Measurements from ENCODE around the gene DDIT4.
A peak's percentile ranks its signal among the peaks of the same experiment; 100 is the strongest.
"Not testable (repeated sequence)": the region's sequence is repeated elsewhere in the genome, so short reads cannot be mapped to it uniquely, and the experiment has no call there.

DDIT4 gene

DNA sequence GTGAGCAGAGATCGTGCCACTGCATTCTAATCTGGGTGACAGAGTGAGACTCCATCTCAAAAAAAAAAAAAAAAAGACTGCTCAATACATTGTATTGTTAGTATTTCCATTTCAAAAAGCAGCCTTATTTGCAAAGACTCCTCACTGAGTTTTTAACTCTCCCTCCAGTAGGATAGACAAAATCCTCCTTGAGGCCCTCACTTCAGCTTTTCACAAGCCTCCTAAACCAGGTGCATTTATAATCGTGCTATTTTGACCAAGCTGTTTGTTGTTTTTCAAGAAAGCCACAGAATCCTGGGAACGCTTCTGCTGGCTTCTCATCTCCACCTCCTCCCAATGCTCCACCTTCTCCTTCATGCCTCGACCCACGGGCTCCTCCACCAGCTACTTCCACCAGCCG lies 6.3 kb upstream of the DDIT4 start:
- H3K27me3 Mint-ChIP-seq: peaks cover 19% of the 10 kb centered on the region
- H3K4me3 Mint-ChIP-seq: no peak overlapping the region
- H3K9me3 Mint-ChIP-seq: no peaks in the 10 kb centered on the region
- no peaks in the 10 kb centered on the region for H3K36me3 Mint-ChIP-seq (ENCODE audit: low read depth)
- no peak overlapping the region for H3K27ac Mint-ChIP-seq
- intact Hi-C loops (cut with micrococcal nuclease): no loop called here
- H3K4me1 Mint-ChIP-seq (ENCODE audit: low read depth): peaks cover 8% of the 10 kb centered on the region

DNA sequence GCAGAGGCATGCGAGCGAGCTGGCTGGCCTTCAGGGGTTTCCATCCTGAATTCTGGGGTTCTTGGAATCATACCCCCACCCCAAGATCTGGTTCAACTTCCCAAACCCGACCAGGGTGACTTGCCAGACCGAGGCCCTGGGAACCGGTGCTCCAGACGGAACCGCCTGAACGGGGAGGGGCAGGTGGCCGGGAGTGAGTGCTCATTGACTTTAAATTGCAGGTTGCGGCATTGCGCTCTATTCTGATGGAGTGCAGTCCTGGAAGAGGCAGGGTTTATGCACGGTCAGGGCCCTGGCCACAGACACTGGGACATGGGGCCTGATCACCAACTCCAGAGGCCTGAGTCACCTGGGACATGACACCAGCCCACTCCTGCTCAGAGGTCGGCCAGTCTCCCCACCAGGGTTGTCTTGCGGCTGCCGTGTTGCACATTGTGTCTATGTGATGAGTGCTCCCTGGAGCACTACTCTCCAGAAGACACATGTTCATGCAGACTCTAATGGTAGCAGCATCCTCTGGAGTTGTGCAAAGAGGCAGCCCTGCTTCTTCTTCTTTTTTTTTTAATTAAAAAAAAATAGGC lies 5.8 kb upstream of the DDIT4 start:
- H3K4me1 Mint-ChIP-seq (ENCODE audit: low read depth): peaks cover 13% of the 10 kb centered on the region
- intact Hi-C loops (cut with micrococcal nuclease): no loop called here
- no peak overlapping the region for H3K27ac Mint-ChIP-seq
- H3K27me3 Mint-ChIP-seq: peaks cover 23% of the 10 kb centered on the region
- H3K4me3 Mint-ChIP-seq: no peak overlapping the region
- H3K36me3 Mint-ChIP-seq (ENCODE audit: low read depth): no peaks in the 10 kb centered on the region
- H3K9me3 Mint-ChIP-seq: no peaks in the 10 kb centered on the region

DNA sequence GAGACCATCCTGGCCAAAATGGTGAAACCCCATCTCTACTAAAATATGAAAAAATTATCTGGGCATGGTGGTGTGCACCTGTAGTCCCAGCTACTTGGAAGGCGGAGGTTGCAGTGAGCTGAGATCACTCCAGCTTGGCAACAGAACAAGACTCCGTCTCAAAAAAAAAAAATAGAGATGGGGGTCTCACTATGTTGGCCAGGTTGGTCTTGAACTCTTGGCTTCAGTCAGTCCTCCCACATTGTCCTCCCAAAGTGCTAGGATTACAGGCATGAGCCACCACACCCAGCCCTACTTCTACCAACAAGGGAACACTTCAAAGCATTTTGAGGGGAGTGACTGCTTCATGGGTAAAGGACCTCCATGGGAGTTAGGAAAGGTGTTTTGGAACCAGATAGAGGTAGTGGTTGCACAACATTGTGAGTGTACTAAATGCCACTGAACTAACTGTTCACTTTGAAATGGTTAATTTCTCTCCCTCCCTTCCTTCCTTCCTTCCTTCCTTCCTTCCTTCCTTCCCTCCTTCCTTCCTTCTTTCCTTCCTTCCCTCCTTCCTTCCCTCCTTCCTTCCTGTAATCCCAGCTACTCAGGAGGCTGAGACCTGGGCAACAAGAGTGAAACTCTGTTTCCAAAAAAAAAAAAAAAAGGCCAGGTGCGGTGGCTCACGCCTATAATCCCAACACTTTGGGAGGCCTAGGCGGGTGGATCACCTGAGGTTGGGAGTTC lies 5.1 kb upstream of the DDIT4 start:
- H3K27ac Mint-ChIP-seq; H3K36me3 Mint-ChIP-seq (ENCODE audit: low read depth); intact Hi-C loops (cut with micrococcal nuclease); H3K9me3 Mint-ChIP-seq; H3K4me3 Mint-ChIP-seq: not testable (repeated sequence)
- Mint-ChIP-seq H3K4me1 (ENCODE audit: low read depth) (peaks cover 20% of the 10 kb centered on the region), H3K27me3 (peaks cover 22% of the 10 kb centered on the region)

DNA sequence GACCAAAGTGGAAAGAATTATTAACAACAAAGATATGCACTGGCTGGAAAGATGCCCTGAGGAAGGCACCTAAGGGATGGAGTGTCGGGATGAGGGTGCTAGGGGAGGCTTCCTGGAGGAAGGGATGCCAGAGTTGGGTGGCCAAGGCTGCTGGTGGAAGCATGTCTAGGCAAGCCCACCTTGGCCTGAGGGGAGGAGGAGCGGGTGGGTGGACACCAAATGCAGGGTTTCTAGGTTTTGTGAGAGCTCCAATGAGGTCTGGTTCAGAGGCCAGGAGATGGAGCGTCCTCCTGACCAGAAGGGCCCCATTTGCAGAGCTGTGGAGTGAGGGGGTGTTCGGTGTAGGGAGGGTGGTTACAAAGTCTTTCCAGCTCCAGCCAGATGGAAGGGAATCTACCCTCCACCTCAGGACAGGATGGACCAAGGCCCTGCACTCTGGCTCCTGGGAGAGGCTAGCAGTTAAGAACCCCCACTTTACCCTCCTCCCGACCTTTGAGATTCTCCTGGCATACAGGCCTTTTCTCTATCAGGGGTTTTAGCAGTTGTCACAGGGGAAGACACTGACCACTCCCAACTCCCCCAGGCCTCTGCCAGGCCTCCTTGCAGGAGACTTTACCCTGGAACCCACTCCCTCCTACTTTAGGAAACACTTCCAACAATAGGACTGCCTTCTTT lies 3.0 kb upstream of the DDIT4 start:
- no peak overlapping the region for H3K27ac Mint-ChIP-seq
- intact Hi-C loops (cut with micrococcal nuclease): loop anchor here (5.0 kb wide), 1 partner anchor 67 kb away; no protein-coding TSS in a partner anchor
- peaks cover 15% of the 10 kb centered on the region for H3K27me3 Mint-ChIP-seq
- no peaks in the 10 kb centered on the region for H3K9me3 Mint-ChIP-seq
- H3K4me3 Mint-ChIP-seq: no peak overlapping the region
- peaks cover 38% of the 10 kb centered on the region for H3K4me1 Mint-ChIP-seq (ENCODE audit: low read depth)
- H3K36me3 Mint-ChIP-seq (ENCODE audit: low read depth): peaks cover 26% of the 10 kb centered on the region

DNA sequence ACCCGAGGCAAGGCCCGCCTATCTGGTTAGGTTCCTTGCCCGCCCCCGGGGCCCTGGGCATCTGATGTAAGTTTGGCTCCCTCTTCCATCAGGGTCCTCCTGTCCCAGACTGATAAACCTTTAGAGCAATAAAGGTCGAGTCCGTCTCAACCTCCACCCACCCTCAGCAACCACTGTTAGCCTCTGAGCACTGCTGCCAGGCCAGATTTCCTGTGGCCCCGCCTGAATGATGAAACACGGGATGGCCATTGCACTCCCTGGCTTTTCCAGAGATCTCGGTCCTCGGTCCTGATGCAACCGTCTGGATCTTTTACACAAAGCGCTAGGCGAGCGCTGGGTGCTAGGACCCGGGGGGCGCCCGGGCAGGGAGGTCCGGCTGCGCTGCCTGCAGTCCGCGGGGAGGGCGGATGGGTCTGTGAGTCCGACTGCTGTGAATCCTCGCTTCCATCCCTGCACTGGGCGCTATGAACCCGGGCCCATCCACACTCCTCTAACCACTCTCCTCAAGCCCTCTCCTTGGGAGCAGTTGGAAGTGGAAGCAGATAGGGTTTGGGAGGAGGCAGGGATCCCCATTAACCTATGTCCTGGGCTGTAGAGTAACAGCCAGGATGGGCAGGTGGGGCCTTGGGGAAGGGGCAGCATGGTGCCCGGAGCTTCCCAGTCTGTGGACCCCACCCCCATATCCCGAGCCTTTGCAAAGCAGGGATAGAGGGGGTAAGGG lies 875 bp upstream of the DDIT4 start:
- intact Hi-C loops (cut with micrococcal nuclease): loop anchor here (1.0 to 5.0 kb wide), 3 partner anchors 16 to 64 kb away; no protein-coding TSS in a partner anchor
- peak overlapping the region; percentile 71 for H3K27ac Mint-ChIP-seq
- H3K4me1 Mint-ChIP-seq (ENCODE audit: low read depth): peaks cover 52% of the 10 kb centered on the region
- no peaks in the 10 kb centered on the region for H3K9me3 Mint-ChIP-seq
- H3K4me3 Mint-ChIP-seq: peak overlapping the region; percentile 93
- H3K36me3 Mint-ChIP-seq (ENCODE audit: low read depth): peaks cover 28% of the 10 kb centered on the region
- peaks cover 13% of the 10 kb centered on the region for H3K27me3 Mint-ChIP-seq

DNA sequence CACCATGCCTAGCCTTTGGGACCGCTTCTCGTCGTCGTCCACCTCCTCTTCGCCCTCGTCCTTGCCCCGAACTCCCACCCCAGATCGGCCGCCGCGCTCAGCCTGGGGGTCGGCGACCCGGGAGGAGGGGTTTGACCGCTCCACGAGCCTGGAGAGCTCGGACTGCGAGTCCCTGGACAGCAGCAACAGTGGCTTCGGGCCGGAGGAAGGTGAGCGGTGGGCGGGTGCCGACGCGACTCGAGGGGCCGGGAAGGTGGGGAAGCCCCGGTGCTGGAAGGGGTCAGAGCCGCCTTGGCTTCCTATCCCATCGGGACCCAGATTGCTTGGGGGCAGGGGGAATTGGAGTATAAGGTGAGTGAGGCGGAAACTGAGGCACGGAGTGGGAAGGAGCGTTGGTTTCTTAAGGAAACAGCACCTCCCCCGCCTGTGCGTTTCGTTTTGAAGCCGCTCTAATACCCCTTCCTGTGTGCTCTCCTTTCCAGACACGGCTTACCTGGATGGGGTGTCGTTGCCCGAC lies 547 bp downstream of the DDIT4 start:
- peaks cover 57% of the 10 kb centered on the region for H3K4me1 Mint-ChIP-seq (ENCODE audit: low read depth)
- peak overlapping the region; percentile 71 for H3K27ac Mint-ChIP-seq
- H3K36me3 Mint-ChIP-seq (ENCODE audit: low read depth): peaks cover 28% of the 10 kb centered on the region

DNA sequence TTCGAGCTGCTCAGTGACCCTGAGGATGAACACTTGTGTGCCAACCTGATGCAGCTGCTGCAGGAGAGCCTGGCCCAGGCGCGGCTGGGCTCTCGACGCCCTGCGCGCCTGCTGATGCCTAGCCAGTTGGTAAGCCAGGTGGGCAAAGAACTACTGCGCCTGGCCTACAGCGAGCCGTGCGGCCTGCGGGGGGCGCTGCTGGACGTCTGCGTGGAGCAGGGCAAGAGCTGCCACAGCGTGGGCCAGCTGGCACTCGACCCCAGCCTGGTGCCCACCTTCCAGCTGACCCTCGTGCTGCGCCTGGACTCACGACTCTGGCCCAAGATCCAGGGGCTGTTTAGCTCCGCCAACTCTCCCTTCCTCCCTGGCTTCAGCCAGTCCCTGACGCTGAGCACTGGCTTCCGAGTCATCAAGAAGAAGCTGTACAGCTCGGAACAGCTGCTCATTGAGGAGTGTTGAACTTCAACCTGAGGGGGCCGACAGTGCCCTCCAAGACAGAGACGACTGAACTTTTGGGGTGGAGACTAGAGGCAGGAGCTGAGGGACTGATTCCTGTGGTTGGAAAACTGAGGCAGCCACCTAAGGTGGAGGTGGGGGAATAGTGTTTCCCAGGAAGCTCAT lies 1.1 kb downstream of the DDIT4 start:
- no peaks in the 10 kb centered on the region for H3K9me3 Mint-ChIP-seq
- H3K4me3 Mint-ChIP-seq: peak overlapping the region; percentile 93
- H3K4me1 Mint-ChIP-seq (ENCODE audit: low read depth): peaks cover 57% of the 10 kb centered on the region
- peak overlapping the region; percentile 71 for H3K27ac Mint-ChIP-seq
- peaks cover 28% of the 10 kb centered on the region for H3K36me3 Mint-ChIP-seq (ENCODE audit: low read depth)
- intact Hi-C loops (cut with micrococcal nuclease): loop anchor here (5.0 kb wide), 1 partner anchor 62 kb away; no protein-coding TSS in a partner anchor
- H3K27me3 Mint-ChIP-seq: peaks cover 15% of the 10 kb centered on the region

More for the DNA sequence above, 547 bp downstream of the DDIT4 start:
- Mint-ChIP-seq H3K27me3 (peaks cover 15% of the 10 kb centered on the region), H3K9me3 (no peaks in the 10 kb centered on the region), H3K4me3 (peak overlapping the region; percentile 93)
- intact Hi-C loops (cut with micrococcal nuclease): loop anchor here (5.0 kb wide), 1 partner anchor 63 kb away; no protein-coding TSS in a partner anchor

DNA sequence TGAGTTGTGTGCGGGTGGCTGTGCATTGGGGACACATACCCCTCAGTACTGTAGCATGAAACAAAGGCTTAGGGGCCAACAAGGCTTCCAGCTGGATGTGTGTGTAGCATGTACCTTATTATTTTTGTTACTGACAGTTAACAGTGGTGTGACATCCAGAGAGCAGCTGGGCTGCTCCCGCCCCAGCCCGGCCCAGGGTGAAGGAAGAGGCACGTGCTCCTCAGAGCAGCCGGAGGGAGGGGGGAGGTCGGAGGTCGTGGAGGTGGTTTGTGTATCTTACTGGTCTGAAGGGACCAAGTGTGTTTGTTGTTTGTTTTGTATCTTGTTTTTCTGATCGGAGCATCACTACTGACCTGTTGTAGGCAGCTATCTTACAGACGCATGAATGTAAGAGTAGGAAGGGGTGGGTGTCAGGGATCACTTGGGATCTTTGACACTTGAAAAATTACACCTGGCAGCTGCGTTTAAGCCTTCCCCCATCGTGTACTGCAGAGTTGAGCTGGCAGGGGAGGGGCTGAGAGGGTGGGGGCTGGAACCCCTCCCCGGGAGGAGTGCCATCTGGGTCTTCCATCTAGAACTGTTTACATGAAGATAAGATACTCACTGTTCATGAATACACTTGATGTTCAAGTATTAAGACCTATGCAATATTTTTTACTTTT lies 1.8 kb downstream of the DDIT4 start:
- Mint-ChIP-seq H3K27me3 (peaks cover 13% of the 10 kb centered on the region), H3K36me3 (ENCODE audit: low read depth) (peaks cover 28% of the 10 kb centered on the region), H3K27ac (peak overlapping the region; percentile 71), H3K4me3 (peak overlapping the region; percentile 93), H3K4me1 (ENCODE audit: low read depth) (peaks cover 57% of the 10 kb centered on the region), H3K9me3 (no peaks in the 10 kb centered on the region)
- intact Hi-C loops (cut with micrococcal nuclease): no loop called here

DNA sequence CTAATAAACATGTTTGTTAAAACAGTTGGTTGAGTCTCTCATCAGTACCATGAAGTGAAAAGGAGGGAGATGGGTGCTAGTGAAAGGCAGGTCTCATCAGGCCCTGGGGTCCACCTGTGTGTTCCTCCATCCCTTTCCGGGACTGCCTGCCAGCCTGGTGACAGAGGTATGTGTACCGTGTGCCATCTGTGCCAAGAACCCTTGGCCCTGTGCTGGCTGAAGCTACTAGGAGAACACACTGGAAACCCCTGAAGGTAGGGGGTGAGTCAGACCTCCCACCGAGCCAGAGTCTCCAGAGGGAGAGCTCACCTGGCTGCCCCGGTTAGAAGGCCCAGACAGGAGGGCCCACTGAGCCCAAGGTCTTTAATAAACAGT lies 2.3 kb downstream of the DDIT4 start:
- Mint-ChIP-seq H3K4me1 (ENCODE audit: low read depth) (peaks cover 57% of the 10 kb centered on the region), H3K27me3 (peaks cover 12% of the 10 kb centered on the region), H3K27ac (no peak overlapping the region), H3K4me3 (peak overlapping the region; percentile 93), H3K36me3 (ENCODE audit: low read depth) (peaks cover 28% of the 10 kb centered on the region), H3K9me3 (no peaks in the 10 kb centered on the region)
- intact Hi-C loops (cut with micrococcal nuclease): no loop called here

DNA sequence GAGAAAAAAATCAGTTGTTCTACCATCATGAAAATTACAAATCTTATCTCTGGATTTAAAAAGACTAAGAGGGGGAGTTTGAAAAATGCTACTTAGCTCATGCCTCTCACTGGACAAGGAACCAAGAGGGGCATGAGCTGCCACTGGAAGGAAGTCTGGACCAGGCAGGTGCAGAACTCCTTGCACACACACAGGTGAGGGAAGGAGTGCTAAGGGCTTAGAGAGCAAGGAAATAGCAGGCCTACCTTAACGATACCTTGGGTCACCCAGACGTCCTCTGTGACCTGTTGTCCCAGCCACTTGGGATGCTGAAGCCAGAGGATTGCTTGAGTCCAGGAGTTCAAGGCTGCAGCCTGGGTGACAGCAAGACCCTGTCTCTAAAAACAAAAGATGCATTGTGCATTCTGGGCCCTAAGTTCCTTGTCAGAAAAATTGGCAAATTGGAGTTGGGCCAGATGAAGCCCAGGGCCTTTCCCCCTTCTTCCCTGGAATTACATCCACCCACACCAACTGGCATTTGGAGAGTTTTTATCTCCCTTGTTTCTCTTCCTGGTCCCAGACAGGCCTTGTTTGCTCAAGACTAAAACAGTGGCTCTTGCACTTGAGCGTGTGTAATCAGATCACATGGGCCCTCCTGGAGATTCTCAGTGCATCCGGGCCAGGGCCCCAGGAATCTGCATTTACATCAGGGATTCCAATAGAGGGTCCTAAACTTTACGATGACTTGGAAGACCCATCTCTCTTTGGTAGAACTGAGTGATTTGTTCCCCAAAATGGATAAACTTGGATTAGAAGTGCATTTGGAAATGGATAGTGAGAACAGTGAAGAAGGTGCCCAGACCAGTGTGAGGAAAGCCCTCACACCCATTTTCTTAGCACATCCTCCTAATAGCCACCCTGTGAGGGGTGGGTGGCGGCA lies 3.0 kb downstream of the DDIT4 start:
- intact Hi-C loops (cut with micrococcal nuclease): no loop called here
- no peaks in the 10 kb centered on the region for H3K9me3 Mint-ChIP-seq
- H3K4me3 Mint-ChIP-seq: no peak overlapping the region
- H3K27me3 Mint-ChIP-seq: peaks cover 12% of the 10 kb centered on the region
- H3K4me1 Mint-ChIP-seq (ENCODE audit: low read depth): peaks cover 56% of the 10 kb centered on the region
- no peak overlapping the region for H3K27ac Mint-ChIP-seq
- H3K36me3 Mint-ChIP-seq (ENCODE audit: low read depth): peaks cover 28% of the 10 kb centered on the region

DNA sequence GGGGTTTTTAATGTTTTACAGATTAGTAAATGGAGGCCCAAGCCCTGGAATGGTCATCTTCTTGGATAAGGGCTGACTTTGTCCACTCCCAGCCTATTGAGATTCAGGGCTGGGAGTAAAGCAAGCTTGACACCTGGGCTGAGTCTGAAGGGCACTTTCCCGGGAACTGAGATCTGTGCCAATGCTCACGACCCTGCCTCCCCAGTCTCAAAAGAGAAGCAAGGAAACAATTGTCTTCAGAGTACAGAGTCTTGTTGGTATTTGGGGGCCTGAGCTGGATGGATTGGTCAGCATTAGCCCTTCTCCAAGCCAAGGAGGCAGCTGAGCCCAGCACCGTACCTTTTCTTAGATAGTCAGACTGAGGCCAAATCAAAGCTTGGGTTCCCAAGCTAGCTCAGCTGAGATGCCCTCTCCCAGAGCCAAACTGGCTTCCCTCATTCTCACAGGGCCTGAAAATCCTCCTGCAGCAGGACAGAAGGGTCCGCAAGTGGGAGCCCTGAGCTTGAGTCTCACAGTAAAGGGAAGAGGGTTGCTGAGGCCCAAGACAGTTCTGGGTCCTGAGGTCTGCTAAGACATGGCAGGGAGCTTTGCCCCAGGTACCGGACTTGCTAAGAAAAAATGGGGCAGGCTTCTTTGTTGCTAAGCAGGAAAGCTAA lies 3.7 kb downstream of the DDIT4 start:
- Mint-ChIP-seq H3K4me1 (ENCODE audit: low read depth) (peaks cover 48% of the 10 kb centered on the region), H3K4me3 (no peak overlapping the region), H3K36me3 (ENCODE audit: low read depth) (peaks cover 28% of the 10 kb centered on the region), H3K9me3 (no peaks in the 10 kb centered on the region), H3K27me3 (peaks cover 9% of the 10 kb centered on the region), H3K27ac (no peak overlapping the region)
- intact Hi-C loops (cut with micrococcal nuclease): no loop called here

Data from dendritic cell treated with granulocyte-macrophage colony-stimulating factor and Interleukin-4, amounts not matched to agents 40 ng/mL and 50 ng/mL, for 4 days (primary cell).